Amniotic stem cell (primary cell): ENCODE results near the gene CPO.
A peak's percentile ranks its signal among the peaks of the same experiment; 100 is the strongest.
"Not testable (repeated sequence)": the region's sequence is repeated elsewhere in the genome, so short reads cannot be mapped to it uniquely, and the experiment has no call there.

ENCODE experiments used
- DNase-seq: peaks from one replicate; lab custom pipeline; 2025; lab: John Stamatoyannopoulos, UW

Gene CPO

GRCh38 chr2:206939340-206939739, at the start of gene CPO:
Gene CPO, plus strand, starts transcription at chr2:206939518. Its CDS starts 82 bp downstream, at chr2:206939600.
- DNase-seq = no peak

- no peak for DNase-seq
Observed at GRCh38 chr2:206890179-206890578, 49.1 kb upstream of the CPO start.

GRCh38 chr2:206890926-206891325, 48.4 kb upstream of the CPO start:
- DNase-seq = no peak

GRCh38 chr2:206915121-206915520, 24.2 kb upstream of the CPO start:
- peak; percentile 81 for DNase-seq

GRCh38 chr2:206918263-206918662, 21.1 kb upstream of the CPO start:
- DNase-seq = no peak

GRCh38 chr2:206920310-206920709, 19.0 kb upstream of the CPO start:
- no peak for DNase-seq

- DNase-seq = no peak
Observed at GRCh38 chr2:206920951-206921350, 18.4 kb upstream of the CPO start.

- no peak for DNase-seq
Observed at GRCh38 chr2:206921529-206921928, 17.8 kb upstream of the CPO start.

GRCh38 chr2:206935991-206936842, 3.1 kb upstream of the CPO start:
- DNase-seq = no peak

- DNase-seq = no peak
Observed at GRCh38 chr2:206936843-206937230, 2.5 kb upstream of the CPO start.

- no peak for DNase-seq
Observed at GRCh38 chr2:206937555-206937954, 1.8 kb upstream of the CPO start.

GRCh38 chr2:206940546-206940945, 1.2 kb downstream of the CPO start:
- no peak for DNase-seq

- DNase-seq = no peak
Observed at GRCh38 chr2:206942592-206943478, 3.5 kb downstream of the CPO start.

GRCh38 chr2:206953404-206953803, 14.1 kb downstream of the CPO start:
- not testable (repeated sequence) for DNase-seq

- no peak for DNase-seq
Observed at GRCh38 chr2:206955253-206955652, 15.9 kb downstream of the CPO start.

GRCh38 chr2:206958261-206958660, 18.9 kb downstream of the CPO start:
- DNase-seq = no peak

- DNase-seq = no peak
Observed at GRCh38 chr2:206962966-206963365, 23.6 kb downstream of the CPO start.

- DNase-seq = no peak
Observed at GRCh38 chr2:206968134-206969086, 29.1 kb downstream of the CPO start.

- no peak for DNase-seq
Observed at GRCh38 chr2:206969192-206969591, 29.9 kb downstream of the CPO start.

GRCh38 chr2:206970589-206971360, 31.5 kb downstream of the CPO start:
- DNase-seq = no peak

GRCh38 chr2:206971805-206972204, 32.5 kb downstream of the CPO start:
- no peak for DNase-seq
